MCF 10A (cell line): ENCODE results near the gene ZNF22. TPM values are rescaled to one million over a fixed set of nuclear protein-coding genes. Genes with fewer than 3 reads are reported as not detected.

ENCODE experiments used
- BruUV-seq: library from RNA; stranded (reverse); fragments of 400-500 nt; replicated peaks from 2 replicates; lab custom pipeline; 2021; lab: Mats Ljungman, UMichigan
- CTCF ChIA-PET: fragments of 300-600 bp; sonication (Branson Sonifier 250); formaldehyde crosslinking; extraction: SDS; loops from one replicate; lab custom pipeline; 2021; ENCODE audit warnings: antibody characterized with exemption, inconsistent platforms; lab: Yijun Ruan, JAX
- POLR2A ChIA-PET: fragments of 300-600, 350-650 bp; sonication (Branson Sonifier 250); formaldehyde crosslinking; extraction: SDS; loops from one replicate; lab custom pipeline; 2020; ENCODE audit warnings: antibody characterized with exemption, inconsistent platforms; lab: Yijun Ruan, JAX
- DNase-seq: peaks from one replicate; pipeline ENCODE4 v3.0.0-alpha.2; 2018; ENCODE audit not compliant: unreplicated experiment
- H3K27ac Mint-ChIP-seq: one replicate; pipeline ENCODE4 v1.8.0; 2022; ENCODE audit warnings: mild to moderate bottlenecking, low read depth, mixed read lengths; ENCODE audit not compliant: unreplicated experiment
- H3K27me3 Mint-ChIP-seq: one replicate; pipeline ENCODE4 v1.8.0; 2022; ENCODE audit warnings: mixed read lengths; ENCODE audit not compliant: insufficient read depth, unreplicated experiment
- H3K36me3 Mint-ChIP-seq: one replicate; pipeline ENCODE4 v1.8.0; 2022; ENCODE audit warnings: mild to moderate bottlenecking, moderate library complexity, mixed read lengths; ENCODE audit not compliant: insufficient read depth, unreplicated experiment
- H3K4me1 Mint-ChIP-seq: one replicate; pipeline ENCODE4 v1.8.0; 2022; ENCODE audit warnings: mixed read lengths; ENCODE audit not compliant: insufficient read depth, unreplicated experiment
- H3K4me3 Mint-ChIP-seq: one replicate; pipeline ENCODE4 v1.8.0; 2022; ENCODE audit warnings: mild to moderate bottlenecking, moderate library complexity, mixed read lengths; ENCODE audit not compliant: unreplicated experiment
- H3K9me3 Mint-ChIP-seq: one replicate; pipeline ENCODE4 v1.8.0; 2022; ENCODE audit warnings: mixed read lengths; ENCODE audit not compliant: unreplicated experiment
- intact Hi-C: fragments of 100-400 bp; cut with micrococcal nuclease; formaldehyde crosslinking; loops from 2 replicates; pipeline ENCODE4 v1.14.1; 2022
- total RNA-seq: library from RNA; stranded (reverse); gene quantifications from 2 replicates; pipeline ENCODE4 v1.2.3, GENCODE V29; 2022
- TF ChIP-seq, protein P1 (sequence below): fragments of 200-600 bp; IDR thresholded peaks from one replicate; pipeline ENCODE4 v1.8.0; 2022; ENCODE audit warnings: antibody characterized with exemption, mild to moderate bottlenecking; ENCODE audit not compliant: unreplicated experiment

ZNF22 gene
- total RNA-seq, 1 experiment from 2014 or later, result 8.5 TPM

- H3K9me3 Mint-ChIP-seq, result no peaks in the 10 kb centered on the region
- H3K4me3 Mint-ChIP-seq, result no peak overlapping the region
- POLR2A ChIA-PET, result interaction anchor here (1.3 kb wide), 1 partner anchor 11 kb away, joined by 6 read pairs; the partner anchor contains the start of gene DEPP1
- DNase-seq, result no peak
- TF ChIP-seq, protein P1, sequence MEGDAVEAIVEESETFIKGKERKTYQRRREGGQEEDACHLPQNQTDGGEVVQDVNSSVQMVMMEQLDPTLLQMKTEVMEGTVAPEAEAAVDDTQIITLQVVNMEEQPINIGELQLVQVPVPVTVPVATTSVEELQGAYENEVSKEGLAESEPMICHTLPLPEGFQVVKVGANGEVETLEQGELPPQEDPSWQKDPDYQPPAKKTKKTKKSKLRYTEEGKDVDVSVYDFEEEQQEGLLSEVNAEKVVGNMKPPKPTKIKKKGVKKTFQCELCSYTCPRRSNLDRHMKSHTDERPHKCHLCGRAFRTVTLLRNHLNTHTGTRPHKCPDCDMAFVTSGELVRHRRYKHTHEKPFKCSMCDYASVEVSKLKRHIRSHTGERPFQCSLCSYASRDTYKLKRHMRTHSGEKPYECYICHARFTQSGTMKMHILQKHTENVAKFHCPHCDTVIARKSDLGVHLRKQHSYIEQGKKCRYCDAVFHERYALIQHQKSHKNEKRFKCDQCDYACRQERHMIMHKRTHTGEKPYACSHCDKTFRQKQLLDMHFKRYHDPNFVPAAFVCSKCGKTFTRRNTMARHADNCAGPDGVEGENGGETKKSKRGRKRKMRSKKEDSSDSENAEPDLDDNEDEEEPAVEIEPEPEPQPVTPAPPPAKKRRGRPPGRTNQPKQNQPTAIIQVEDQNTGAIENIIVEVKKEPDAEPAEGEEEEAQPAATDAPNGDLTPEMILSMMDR, result no peak
- H3K36me3 Mint-ChIP-seq, result peaks cover 1% of the 10 kb centered on the region
- no TSS peak for BruUV-seq
- H3K27ac Mint-ChIP-seq, result no peak overlapping the region
- intact Hi-C loops, result no loop called here
- no peaks in the 10 kb centered on the region for H3K27me3 Mint-ChIP-seq
- CTCF ChIA-PET, result interaction anchor here (0.6 to 4.1 kb wide), 7 partner anchors 8 to 921 kb away, joined by 3 to 16 read pairs (median 9); no protein-coding TSS in a partner anchor
- H3K4me1 Mint-ChIP-seq, result peaks cover 18% of the 10 kb centered on the region
Observed at GRCh38 chr10:44967616-44968015, 33.1 kb upstream of the ZNF22 start.

DNA sequence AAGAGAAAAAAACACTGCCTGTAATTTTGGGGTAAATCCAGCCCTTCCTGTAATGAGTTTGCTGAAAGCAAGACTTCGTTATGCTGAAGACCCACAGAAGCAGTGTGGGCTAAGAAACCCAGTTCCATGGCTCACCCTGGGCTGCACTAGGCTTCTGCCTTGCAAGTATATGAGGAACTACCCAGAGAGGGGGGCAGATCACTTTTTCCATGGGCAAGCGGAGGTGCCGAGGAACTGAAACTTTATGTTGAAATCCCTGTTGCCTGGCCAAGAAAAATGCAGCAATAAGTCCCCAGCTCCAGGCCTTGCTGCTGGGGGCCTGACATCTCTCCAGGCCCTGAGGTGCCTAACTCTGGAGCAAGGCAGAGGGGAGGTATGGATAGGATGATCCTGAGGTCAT lies 32.6 kb upstream of the ZNF22 start:
- no peak overlapping the region for H3K27ac Mint-ChIP-seq
- no TSS peak for BruUV-seq
- H3K4me3 Mint-ChIP-seq, result no peak overlapping the region
- POLR2A ChIA-PET, result interaction anchor here (1.3 kb wide), 1 partner anchor 10 kb away, joined by 6 read pairs; the partner anchor contains the start of gene DEPP1
- CTCF ChIA-PET, result interaction anchor here (0.6 to 4.1 kb wide), 5 partner anchors 8 to 920 kb away, joined by 4 to 16 read pairs (median 9); no protein-coding TSS in a partner anchor
- TF ChIP-seq, protein P1, result no peak
- intact Hi-C loops, result no loop called here
- peak; percentile 12 for DNase-seq
- H3K27me3 Mint-ChIP-seq, result no peaks in the 10 kb centered on the region
- H3K4me1 Mint-ChIP-seq, result peaks cover 18% of the 10 kb centered on the region
- H3K36me3 Mint-ChIP-seq, result peaks cover 6% of the 10 kb centered on the region
- no peaks in the 10 kb centered on the region for H3K9me3 Mint-ChIP-seq

- DNase-seq, result no peak
- ChIA-PET POLR2A (no interaction called here), CTCF (interaction anchor here (1.0 to 4.1 kb wide), 3 partner anchors 11 to 36 kb away, joined by 4 to 16 read pairs (median 9); no protein-coding TSS in a partner anchor)
- Mint-ChIP-seq H3K4me1 (peaks cover 18% of the 10 kb centered on the region), H3K27me3 (no peaks in the 10 kb centered on the region), H3K27ac (no peak overlapping the region), H3K9me3 (no peaks in the 10 kb centered on the region), H3K36me3 (peaks cover 12% of the 10 kb centered on the region), H3K4me3 (no peak overlapping the region)
- TF ChIP-seq, protein P1, result no peak
- intact Hi-C loops, result no loop called here
- BruUV-seq, result no TSS peak
Observed at GRCh38 chr10:44968500-44969400, 32.0 kb upstream of the ZNF22 start.

- Mint-ChIP-seq H3K4me3 (no peak overlapping the region), H3K27me3 (no peaks in the 10 kb centered on the region), H3K27ac (no peak overlapping the region), H3K36me3 (peaks cover 17% of the 10 kb centered on the region), H3K4me1 (peaks cover 8% of the 10 kb centered on the region), H3K9me3 (no peaks in the 10 kb centered on the region)
- ChIA-PET POLR2A (no interaction called here), CTCF (interaction anchor here (1.0 to 4.1 kb wide), 2 partner anchors 12 to 38 kb away, joined by 4 to 16 read pairs; no protein-coding TSS in a partner anchor)
- TF ChIP-seq, protein P1, result no peak
- intact Hi-C loops, result no loop called here
- no peak for DNase-seq
- no TSS peak for BruUV-seq
Observed at GRCh38 chr10:44969854-44970253, 30.9 kb upstream of the ZNF22 start.
